HCT116 (cell line): ENCODE results near the gene ATP8B4. TPM values are rescaled to one million over a fixed set of nuclear protein-coding genes. Genes with fewer than 3 reads are reported as not detected.

Source experiments
- ATAC-seq: fragments of 200-7000 bp; cut with Tn5 transposase; 2 replicates; pipeline ENCODE4 v1.9.1; 2020; ENCODE audit warnings: mild to moderate bottlenecking, moderate library complexity
- BruUV-seq: library from RNA; stranded (reverse); fragments of 400-500 nt; replicated peaks from 2 replicates; lab custom pipeline; 2021; lab: Mats Ljungman, UMichigan
- CTCF ChIA-PET: fragments of 300-600 bp; sonication (Branson Sonifier 250); formaldehyde crosslinking; loops from one replicate; lab custom pipeline; 2021; ENCODE audit warnings: antibody characterized with exemption; lab: Charles Lee
- POLR2A ChIA-PET: fragments of 300-600, 350-600 bp; sonication (Branson Sonifier 250); formaldehyde crosslinking; loops from one replicate; lab custom pipeline; 2021; ENCODE audit warnings: antibody characterized with exemption; lab: Charles Lee
- RAD21 ChIA-PET, 2 experiments: fragments of 300-600 bp; sonication (Branson Sonifier 250); formaldehyde crosslinking; loops; one replicate each; lab custom pipeline; 2023; ENCODE audit warnings: low total read pairs in 2 of 2; ENCODE audit not compliant: uncharacterized antibody in 2 of 2, unreplicated experiment in 2 of 2, low non-redundant PET in 1 of 2; lab: Charles Lee
- DNase-seq: peaks from one replicate; pipeline ENCODE4 v3.0.0-alpha.2; 2010; ENCODE audit warnings: low read depth, low spot score
- H2AFZ ChIP-seq: fragments of 200-600 bp; shearing (Covaris generic), sonication (generic); 2 replicates; pipeline ENCODE4 v1.6.1; 2017; ENCODE audit warnings: low read depth, mixed run types, mixed read lengths, antibody characterized with exemption, low read length; ENCODE audit not compliant: poor library complexity, severe bottlenecking
- H3K27ac ChIP-seq: 2 replicates; pipeline ENCODE4 v1.5.1; 2012; ENCODE audit warnings: low read depth, low read length
- H3K27me3 ChIP-seq: fragments of 200-600 bp; sonication (generic); 2 replicates; pipeline ENCODE4 v1.6.1; 2016; ENCODE audit warnings: mixed run types, low read length, mixed read lengths; ENCODE audit not compliant: insufficient read depth
- H3K36me3 ChIP-seq, 2 experiments: fragments of 200-500 bp in 1 of 2; fragments of 200-600 bp in 1 of 2; sonication (Bioruptor generic) in 1 of 2; sonication (generic) in 1 of 2; 2 replicates each; pipeline versions ENCODE4 v1.5.1 to v1.6.1; 2014 to 2016; ENCODE audit warnings: low read length in 2 of 2, inconsistent platforms in 1 of 2, mixed read lengths in 1 of 2, mixed run types in 1 of 2; ENCODE audit not compliant: insufficient read depth in 2 of 2, control insufficient read depth in 1 of 2
- H3K4me1 ChIP-seq, 2 experiments: fragments of 200-600 bp in 1 of 2; sonication (generic) in 1 of 2; 2 replicates each; pipeline versions ENCODE4 v1.5.1 to v1.6.1; 2012 to 2017; ENCODE audit warnings: low read length in 2 of 2, inconsistent platforms in 1 of 2, mild to moderate bottlenecking in 1 of 2, mixed read lengths in 1 of 2, mixed run types in 1 of 2, moderate library complexity in 1 of 2; ENCODE audit not compliant: insufficient read depth in 2 of 2, control insufficient read depth in 1 of 2
- H3K4me2 ChIP-seq: fragments of 200-600 bp; sonication (generic); 2 replicates; pipeline ENCODE4 v1.6.1; 2017; ENCODE audit warnings: mixed run types, low read length, mixed read lengths
- H3K4me3 ChIP-seq, 2 experiments: fragments of 200-600 bp in 1 of 2; sonication (generic) in 1 of 2; replicated peaks in 1 of 2; 2 replicates each; pipeline ENCODE4 v1.5.1; 2011 to 2016; ENCODE audit warnings: low read length in 2 of 2, control low read depth in 1 of 2, low read depth in 1 of 2, mild to moderate bottlenecking in 1 of 2, mixed read lengths in 1 of 2, mixed run types in 1 of 2
- H3K79me2 ChIP-seq: fragments of 200-600 bp; sonication (generic); 2 replicates; pipeline ENCODE4 v1.6.1; 2017; ENCODE audit warnings: mild to moderate bottlenecking, mixed run types, low read length, moderate library complexity, mixed read lengths; ENCODE audit not compliant: insufficient read depth
- H3K9ac ChIP-seq: fragments of 200-600 bp; sonication (generic); 2 replicates; pipeline ENCODE4 v1.6.1; 2016; ENCODE audit warnings: low read length, mixed read lengths
- H3K9me2 ChIP-seq: fragments of 200-600 bp; sonication (generic), shearing (Covaris generic); 2 replicates; pipeline ENCODE4 v1.6.1; 2017; ENCODE audit warnings: mixed run types, mild to moderate bottlenecking, moderate library complexity; ENCODE audit not compliant: insufficient read depth
- H3K9me3 ChIP-seq, 2 experiments: fragments of 200-500 bp in 1 of 2; fragments of 200-600 bp in 1 of 2; sonication (Bioruptor generic) in 1 of 2; sonication (generic) in 1 of 2; 2 replicates each; pipeline ENCODE4 v1.6.1; 2014 to 2017; ENCODE audit warnings: low read length in 2 of 2, mixed read lengths in 2 of 2, inconsistent platforms in 1 of 2, low read depth in 1 of 2, mild to moderate bottlenecking in 1 of 2, mixed run types in 1 of 2, moderate library complexity in 1 of 2; ENCODE audit not compliant: control insufficient read depth in 1 of 2, insufficient read depth in 1 of 2
- H4K20me1 ChIP-seq: fragments of 200-600 bp; sonication (generic), shearing (Covaris generic); 2 replicates; pipeline ENCODE4 v1.6.1; 2017; ENCODE audit warnings: mixed run types, mild to moderate bottlenecking, moderate library complexity; ENCODE audit not compliant: insufficient read depth
- CBX3 ChIP-seq: IDR thresholded peaks from 2 replicates; pipeline ENCODE4 v1.6.1; 2012; ENCODE audit warnings: low read depth
- CEBPB ChIP-seq: IDR thresholded peaks from 2 replicates; pipeline ENCODE4 v1.6.1; 2012; ENCODE audit warnings: low read depth
- CTCF ChIP-seq, 3 experiments: fragments of 200-600 bp in 1 of 3; sonication (generic) in 1 of 3; IDR thresholded peaks in 2 of 3; conservative IDR thresholded peaks in 1 of 3; 2 replicates each; pipeline ENCODE4 v1.5.1; 2012 to 2017; ENCODE audit warnings: low read depth in 2 of 3, low read length in 2 of 3, antibody characterized with exemption in 1 of 3, borderline replicate concordance in 1 of 3, control low read depth in 1 of 3, mild to moderate bottlenecking in 1 of 3, mixed read lengths in 1 of 3, mixed run types in 1 of 3, moderate library complexity in 1 of 3; ENCODE audit not compliant: insufficient read depth in 1 of 3
- FOSL1 ChIP-seq: IDR thresholded peaks from 2 replicates; pipeline ENCODE4 v1.6.1; 2012; ENCODE audit warnings: low read depth
- MAX ChIP-seq: IDR thresholded peaks from 2 replicates; pipeline ENCODE4 v1.6.1; 2012
- POLR2A ChIP-seq: IDR thresholded peaks from 2 replicates; pipeline ENCODE4 v1.7.0; 2011; ENCODE audit warnings: borderline replicate concordance; ENCODE audit not compliant: insufficient read depth, insufficient read length; ENCODE audit errors: extremely low read depth
- RAD21 ChIP-seq: IDR thresholded peaks from 2 replicates; pipeline ENCODE4 v1.6.1; 2012; ENCODE audit warnings: low read depth, mild to moderate bottlenecking
- YY1 ChIP-seq: IDR thresholded peaks from 2 replicates; pipeline ENCODE4 v1.6.1; 2011; ENCODE audit warnings: low read length, low read depth, moderate library complexity, mild to moderate bottlenecking; ENCODE audit not compliant: insufficient replicate concordance; ENCODE audit errors: extremely low read depth
- ZBTB33 ChIP-seq: IDR thresholded peaks from 2 replicates; pipeline ENCODE4 v1.6.1; 2011; ENCODE audit warnings: mild to moderate bottlenecking, low read length, moderate library complexity; ENCODE audit not compliant: insufficient replicate concordance; ENCODE audit errors: extremely low read depth
- intact Hi-C: fragments of 100-400 bp; cut with micrococcal nuclease; formaldehyde crosslinking; loops from 2 replicates; pipeline ENCODE4 v1.10.0; 2022
- total RNA-seq: library from RNA; stranded (reverse); gene quantifications from one replicate; pipeline ENCODE4 v1.2.1, GENCODE V29; 2021; ENCODE audit not compliant: unreplicated experiment

Gene ATP8B4
- total RNA-seq, 1 experiment from 2014 or later, result 0.25 TPM

- Histone ChIP-seq H3K4me2 (peak overlapping the region; percentile 34; the same call in 1 of the 2 replicates), H3K9me3 (no peaks in the 10 kb centered on the region), H3K4me1 (peaks cover 2 to 5% of the 10 kb centered on the region in 2 experiments; a peak in 3 of 4 replicates), H3K9me2 (no peaks in the 10 kb centered on the region), H4K20me1 (no peaks in the 10 kb centered on the region), H3K36me3 (no peaks in the 10 kb centered on the region), H3K27ac (no peak overlapping the region), H3K9ac (no peak overlapping the region), H3K4me3 (no peak overlapping the region), H3K27me3 (no peaks in the 10 kb centered on the region), H3K79me2 (no peaks in the 10 kb centered on the region), H2AFZ (peak overlapping the region; percentile 16)
- POLR2A ChIA-PET, result no interaction called here
- DNase-seq (peak; percentile 80), ATAC-seq (peak; percentile 100)
- intact Hi-C loops, result loop anchor here (1.0 to 10.0 kb wide), 4 partner anchors 127 to 1143 kb away; no protein-coding TSS in a partner anchor
- CTCF ChIA-PET, result interaction anchor here (0.9 to 3.8 kb wide), 14 partner anchors 13 to 1028 kb away, joined by 3 to 61 read pairs (median 6); no protein-coding TSS in a partner anchor
- RAD21 ChIA-PET, result interaction anchor here (0.9 to 1.2 kb wide), 3 partner anchors 127 to 768 kb away, joined by 3 to 6 read pairs (median 5); no protein-coding TSS in a partner anchor
- BruUV-seq, result no TSS peak
- TF ChIP-seq RAD21 (peak; percentile 77), CEBPB (no peak), YY1 (no peak), CTCF (IDR thresholded peaks at IDR 0.05 in 2 of 3, conservative IDR thresholded peaks at IDR 0.05 in 1 of 3; ENCODE audit: borderline replicate concordance in 1 of 3, insufficient read depth in 1 of 3, low read depth in 2 of 3, low read length in 2 of 3) (peak; percentile 38 to 89 (median 84); a peak in 5 of 6 replicates), FOSL1 (no peak), MAX (peak; percentile 60), CBX3 (peak; percentile 54; the same call in 1 of the 2 replicates), POLR2A (no peak), ZBTB33 (no peak)
Observed at GRCh38 chr15:50003786-50004334, 115.2 kb downstream of the ATP8B4 start.
